Measurements from ENCODE around the gene MROH9.

- TF ChIP-seq USF1 (IDR thresholded peaks at IDR 0.05) = no peak
- no peak for TF ChIP-seq CEBPB (IDR thresholded peaks at IDR 0.05)
- no peak for TF ChIP-seq TAF1 (IDR thresholded peaks at IDR 0.05; ENCODE audit: low read depth)
- no peak for TF ChIP-seq RAD21 (IDR thresholded peaks at IDR 0.05; ENCODE audit: low read depth)
- TF ChIP-seq YY1 (IDR thresholded peaks at IDR 0.05; ENCODE audit: low read depth) = no peak
- TF ChIP-seq EP300 (IDR thresholded peaks at IDR 0.05; ENCODE audit: borderline replicate concordance) = no peak
- TF ChIP-seq CREB1 (IDR thresholded peaks at IDR 0.05; ENCODE audit: low read depth) = no peak
- no peak for TF ChIP-seq MAX (IDR thresholded peaks at IDR 0.05)
- TF ChIP-seq REST (IDR thresholded peaks at IDR 0.05; ENCODE audit: low read depth) = no peak
- no peak for TF ChIP-seq TCF12 (IDR thresholded peaks at IDR 0.05; ENCODE audit: low read depth)
- no peak for TF ChIP-seq EGR1 (IDR thresholded peaks at IDR 0.05)
Observed at GRCh38 chr1:170935231-170935630, at the start of gene MROH9.
